ENCODE data around the gene FAM107B.
A peak's percentile ranks its signal among the peaks of the same experiment; 100 is the strongest.

The FAM107B gene

GRCh38 chr10:14695847-14696480, 78.7 kb downstream of the FAM107B start:
- H3K4me3 ChIP-seq (ENCODE audit: low read depth, low read length) = no peak overlapping the region
- ChIA-PET CTCF (no interaction called here), POLR2A (no interaction called here)
- TF ChIP-seq IKZF3 (tag by site-specific recombination; IDR thresholded peaks at IDR 0.05) = no peak
- no peak for TF ChIP-seq SETDB1 (IDR thresholded peaks at IDR 0.05; ENCODE audit: insufficient read length, low read length)
- TF ChIP-seq ZNF280D (tag by site-specific recombination; IDR thresholded peaks at IDR 0.05) = no peak
- TF ChIP-seq ZFHX2 (tag by site-specific recombination; conservative IDR thresholded peaks at IDR 0.05) = no peak
- TF ChIP-seq ZFP37 (tag by site-specific recombination; IDR thresholded peaks at IDR 0.05) = no peak
- TF ChIP-seq, protein P1, sequence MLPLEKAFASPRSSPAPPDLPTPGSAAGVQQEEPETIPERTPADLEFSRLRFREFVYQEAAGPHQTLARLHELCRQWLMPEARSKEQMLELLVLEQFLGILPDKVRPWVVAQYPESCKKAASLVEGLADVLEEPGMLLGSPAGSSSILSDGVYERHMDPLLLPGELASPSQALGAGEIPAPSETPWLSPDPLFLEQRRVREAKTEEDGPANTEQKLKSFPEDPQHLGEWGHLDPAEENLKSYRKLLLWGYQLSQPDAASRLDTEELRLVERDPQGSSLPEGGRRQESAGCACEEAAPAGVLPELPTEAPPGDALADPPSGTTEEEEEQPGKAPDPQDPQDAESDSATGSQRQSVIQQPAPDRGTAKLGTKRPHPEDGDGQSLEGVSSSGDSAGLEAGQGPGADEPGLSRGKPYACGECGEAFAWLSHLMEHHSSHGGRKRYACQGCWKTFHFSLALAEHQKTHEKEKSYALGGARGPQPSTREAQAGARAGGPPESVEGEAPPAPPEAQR (tag by site-specific recombination; IDR thresholded peaks at IDR 0.05) = no peak
- no peak for TF ChIP-seq ELK4 (IDR thresholded peaks at IDR 0.05; ENCODE audit: borderline replicate concordance, low read depth, low read length)
- no peak for TF ChIP-seq ZNF23 (tag by site-specific recombination; IDR thresholded peaks at IDR 0.05; ENCODE audit: borderline replicate concordance)
- TF ChIP-seq ZNF157 (tag by site-specific recombination; IDR thresholded peaks at IDR 0.05) = no peak
- TF ChIP-seq KLF8 (tag by site-specific recombination; IDR thresholded peaks at IDR 0.05) = no peak
- TF ChIP-seq, protein P2, sequence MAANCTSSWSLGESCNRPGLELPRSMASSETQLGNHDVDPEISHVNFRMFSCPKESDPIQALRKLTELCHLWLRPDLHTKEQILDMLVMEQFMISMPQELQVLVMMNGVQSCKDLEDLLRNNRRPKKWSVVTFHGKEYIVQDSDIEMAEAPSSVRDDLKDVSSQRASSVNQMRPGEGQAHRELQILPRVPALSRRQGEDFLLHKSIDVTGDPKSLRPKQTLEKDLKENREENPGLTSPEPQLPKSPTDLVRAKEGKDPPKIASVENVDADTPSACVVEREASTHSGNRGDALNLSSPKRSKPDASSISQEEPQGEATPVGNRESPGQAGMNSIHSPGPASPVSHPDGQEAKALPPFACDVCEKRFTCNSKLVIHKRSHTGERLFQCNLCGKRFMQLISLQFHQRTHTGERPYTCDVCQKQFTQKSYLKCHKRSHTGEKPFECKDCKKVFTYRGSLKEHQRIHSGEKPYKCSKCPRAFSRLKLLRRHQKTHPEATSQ (tag by site-specific recombination; IDR thresholded peaks at IDR 0.05) = no peak
- TF ChIP-seq YY2 (tag by site-specific recombination; IDR thresholded peaks at IDR 0.05) = no peak
- H3K27ac ChIP-seq (ENCODE audit: extremely low read depth, low read depth, low read length) = no peak overlapping the region
- no peaks in the 10 kb centered on the region for H3K36me3 ChIP-seq (ENCODE audit: control insufficient read depth in 2 of 2, insufficient read depth in 1 of 2, low read length in 2 of 2)
- peaks cover 9% of the 10 kb centered on the region; the same call in 1 of the 2 replicates for H3K4me1 ChIP-seq (ENCODE audit: control insufficient read depth, insufficient read depth, low read length)
- H3K9me3 ChIP-seq (ENCODE audit: control insufficient read depth, insufficient read depth, low read depth, low read length) = no peaks in the 10 kb centered on the region

DNA sequence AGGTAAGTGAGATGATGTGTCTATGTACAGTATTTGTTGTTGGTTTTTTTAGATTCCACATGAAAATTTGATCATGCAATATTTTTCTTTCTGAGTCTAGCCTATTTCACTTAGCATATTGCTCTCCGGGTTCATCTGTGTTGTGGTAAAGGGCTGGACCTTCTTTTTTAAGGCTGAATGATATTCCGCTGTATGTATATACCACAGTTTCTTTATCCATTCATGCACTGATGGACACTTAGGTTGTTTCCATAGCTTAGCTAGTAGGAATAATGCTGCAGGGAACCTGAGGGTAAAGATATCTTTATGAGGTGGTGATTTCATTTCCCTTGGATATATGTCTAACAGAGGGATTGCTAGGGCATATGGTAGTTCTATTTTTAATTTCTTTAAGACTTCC, 80.8 kb downstream of the FAM107B start:
- ChIA-PET POLR2A (no interaction called here), CTCF (no interaction called here)
- Histone ChIP-seq H3K9me3 (ENCODE audit: control insufficient read depth, insufficient read depth, low read depth, low read length) (no peaks in the 10 kb centered on the region), H3K27ac (ENCODE audit: extremely low read depth, low read depth, low read length) (no peak overlapping the region), H3K36me3 (ENCODE audit: control insufficient read depth in 2 of 2, insufficient read depth in 1 of 2, low read length in 2 of 2) (no peaks in the 10 kb centered on the region), H3K4me1 (ENCODE audit: control insufficient read depth, insufficient read depth, low read length) (peaks cover 9% of the 10 kb centered on the region; the same call in 1 of the 2 replicates), H3K4me3 (ENCODE audit: low read depth, low read length) (no peak overlapping the region)
- TF ChIP-seq MYNN (tag by site-specific recombination; IDR thresholded peaks at IDR 0.05; ENCODE audit: borderline replicate concordance) (no peak), ZBTB20 (tag by site-specific recombination; IDR thresholded peaks at IDR 0.05) (no peak), MZF1 (tag by site-specific recombination; IDR thresholded peaks at IDR 0.05; ENCODE audit: borderline replicate concordance) (peak; percentile 78; the same call in 1 of the 2 replicates), ZNF146 (tag by site-specific recombination; IDR thresholded peaks at IDR 0.05) (peak; percentile 70; the same call in 1 of the 2 replicates), ZBTB26 (tag by site-specific recombination; optimal IDR thresholded peaks at IDR 0.05) (peak; percentile 5), ZNF549 (tag by site-specific recombination; IDR thresholded peaks at IDR 0.05) (peak; percentile 51), ZNF768 (tag by site-specific recombination; IDR thresholded peaks at IDR 0.05) (no peak)
- TF ChIP-seq, protein P3, sequence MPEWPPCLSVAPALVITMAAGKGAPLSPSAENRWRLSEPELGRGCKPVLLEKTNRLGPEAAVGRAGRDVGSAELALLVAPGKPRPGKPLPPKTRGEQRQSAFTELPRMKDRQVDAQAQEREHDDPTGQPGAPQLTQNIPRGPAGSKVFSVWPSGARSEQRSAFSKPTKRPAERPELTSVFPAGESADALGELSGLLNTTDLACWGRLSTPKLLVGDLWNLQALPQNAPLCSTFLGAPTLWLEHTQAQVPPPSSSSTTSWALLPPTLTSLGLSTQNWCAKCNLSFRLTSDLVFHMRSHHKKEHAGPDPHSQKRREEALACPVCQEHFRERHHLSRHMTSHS (tag by site-specific recombination; IDR thresholded peaks at IDR 0.05) = no peak
- TF ChIP-seq, protein P4, sequence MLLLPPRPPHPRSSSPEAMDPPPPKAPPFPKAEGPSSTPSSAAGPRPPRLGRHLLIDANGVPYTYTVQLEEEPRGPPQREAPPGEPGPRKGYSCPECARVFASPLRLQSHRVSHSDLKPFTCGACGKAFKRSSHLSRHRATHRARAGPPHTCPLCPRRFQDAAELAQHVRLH (tag by site-specific recombination; IDR thresholded peaks at IDR 0.05) = peak; percentile 19; the same call in 1 of the 2 replicates

Measured in HEK293 (cell line).